BE2C (cell line): ENCODE data around the gene ALDH1L2.

Experiments used
- DNase-seq: peaks from one replicate; pipeline ENCODE4 v3.0.0-alpha.2; 2020
- H3K27me3 ChIP-seq: fragments of 250-450 bp; sonication (Bioruptor Pico); 2 replicates; pipeline ENCODE4 v1.5.1; 2020; ENCODE audit warnings: mild to moderate bottlenecking
- H3K36me3 ChIP-seq: fragments of 250-450 bp; sonication (Bioruptor Pico); 2 replicates; pipeline ENCODE4 v1.5.1; 2020; ENCODE audit warnings: mild to moderate bottlenecking
- H3K4me1 ChIP-seq: fragments of 250-450 bp; sonication (Bioruptor Pico); 2 replicates; pipeline ENCODE4 v1.5.1; 2020
- H3K4me3 ChIP-seq: 2 replicates; pipeline ENCODE4 v1.5.1; 2011; ENCODE audit warnings: low read depth, low read length
- H3K9me3 ChIP-seq: fragments of 250-450 bp; sonication (Bioruptor Pico); 2 replicates; pipeline ENCODE4 v1.5.1; 2020
- TF ChIP-seq, protein P1 (sequence below): IDR thresholded peaks from 2 replicates; pipeline ENCODE4 v1.5.1; 2012; ENCODE audit warnings: mild to moderate bottlenecking, low read depth, low read length

Gene ALDH1L2

DNA sequence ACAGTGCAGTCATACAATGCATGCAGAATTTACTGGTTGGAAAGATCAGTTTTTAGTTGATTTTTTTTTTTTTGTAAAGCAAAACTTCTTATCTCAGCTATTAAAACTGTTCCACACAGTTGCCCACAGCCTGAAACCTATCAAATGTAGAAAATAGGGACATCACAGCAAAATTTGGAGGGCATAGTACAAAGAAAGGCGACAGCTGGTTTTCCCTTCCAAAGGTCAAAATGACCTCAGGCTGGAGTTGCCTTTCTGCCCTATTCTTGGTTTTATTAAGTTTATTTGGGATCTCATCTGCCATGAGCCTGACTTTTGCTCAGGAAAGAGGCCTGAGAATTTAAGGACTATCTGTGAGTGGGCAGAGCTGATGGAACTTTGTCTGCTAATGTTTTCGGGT lies 69.7 kb downstream of the ALDH1L2 start:
- Histone ChIP-seq H3K4me3 (no peak overlapping the region), H3K27me3 (no peaks in the 10 kb centered on the region), H3K9me3 (no peaks in the 10 kb centered on the region; the same call in 1 of the 2 replicates), H3K4me1 (no peaks in the 10 kb centered on the region), H3K36me3 (peaks cover 22% of the 10 kb centered on the region)
- TF ChIP-seq, protein P1, sequence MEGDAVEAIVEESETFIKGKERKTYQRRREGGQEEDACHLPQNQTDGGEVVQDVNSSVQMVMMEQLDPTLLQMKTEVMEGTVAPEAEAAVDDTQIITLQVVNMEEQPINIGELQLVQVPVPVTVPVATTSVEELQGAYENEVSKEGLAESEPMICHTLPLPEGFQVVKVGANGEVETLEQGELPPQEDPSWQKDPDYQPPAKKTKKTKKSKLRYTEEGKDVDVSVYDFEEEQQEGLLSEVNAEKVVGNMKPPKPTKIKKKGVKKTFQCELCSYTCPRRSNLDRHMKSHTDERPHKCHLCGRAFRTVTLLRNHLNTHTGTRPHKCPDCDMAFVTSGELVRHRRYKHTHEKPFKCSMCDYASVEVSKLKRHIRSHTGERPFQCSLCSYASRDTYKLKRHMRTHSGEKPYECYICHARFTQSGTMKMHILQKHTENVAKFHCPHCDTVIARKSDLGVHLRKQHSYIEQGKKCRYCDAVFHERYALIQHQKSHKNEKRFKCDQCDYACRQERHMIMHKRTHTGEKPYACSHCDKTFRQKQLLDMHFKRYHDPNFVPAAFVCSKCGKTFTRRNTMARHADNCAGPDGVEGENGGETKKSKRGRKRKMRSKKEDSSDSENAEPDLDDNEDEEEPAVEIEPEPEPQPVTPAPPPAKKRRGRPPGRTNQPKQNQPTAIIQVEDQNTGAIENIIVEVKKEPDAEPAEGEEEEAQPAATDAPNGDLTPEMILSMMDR = no peak
- no peak for DNase-seq

DNA sequence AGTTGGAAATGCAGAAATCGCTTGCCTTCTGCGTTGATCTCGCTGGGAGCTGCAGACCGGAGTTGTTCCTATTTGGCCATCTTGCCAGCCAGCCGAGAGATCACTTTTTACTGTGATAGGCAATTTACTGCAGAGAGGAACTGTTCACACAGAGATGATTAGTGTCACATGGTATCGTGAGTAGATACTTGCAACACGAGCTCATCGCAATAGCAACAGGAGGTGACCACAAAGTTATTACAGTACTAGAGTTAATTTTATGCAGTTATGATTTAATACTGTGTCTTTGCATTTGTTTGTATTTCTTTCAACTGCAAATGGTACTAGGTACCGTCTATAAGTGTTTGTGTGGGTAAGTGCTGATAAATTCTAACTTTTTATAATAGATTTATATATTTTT lies 70.4 kb downstream of the ALDH1L2 start:
- TF ChIP-seq, protein P1 = no peak
- H3K4me3 ChIP-seq = no peak overlapping the region
- H3K4me1 ChIP-seq = no peaks in the 10 kb centered on the region
- H3K9me3 ChIP-seq = no peaks in the 10 kb centered on the region; the same call in 1 of the 2 replicates
- no peak for DNase-seq
- peaks cover 22% of the 10 kb centered on the region for H3K36me3 ChIP-seq
- no peaks in the 10 kb centered on the region for H3K27me3 ChIP-seq

DNA sequence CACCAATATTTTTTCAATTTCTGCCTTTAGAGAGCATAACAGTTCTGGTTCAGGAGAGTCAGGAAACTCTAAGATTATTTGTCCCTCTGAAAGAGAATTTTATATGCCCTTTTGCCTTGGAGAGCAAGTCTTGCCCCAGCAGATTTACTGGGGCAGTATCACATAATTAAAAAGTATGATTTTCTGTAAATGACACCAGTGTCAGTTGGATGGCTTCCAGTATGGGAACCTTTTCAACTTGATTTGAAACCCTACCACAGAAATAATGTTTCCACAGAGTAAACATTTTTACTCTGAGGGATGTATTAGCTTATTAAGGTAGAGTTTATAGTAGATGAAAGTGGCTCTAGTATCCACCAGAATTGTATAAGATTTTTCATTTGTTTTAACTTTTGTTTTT lies 82.8 kb downstream of the ALDH1L2 start:
- TF ChIP-seq, protein P1 = no peak
- Histone ChIP-seq H3K27me3 (no peaks in the 10 kb centered on the region), H3K4me3 (no peak overlapping the region), H3K4me1 (no peaks in the 10 kb centered on the region), H3K36me3 (peaks cover 25% of the 10 kb centered on the region), H3K9me3 (no peaks in the 10 kb centered on the region)
- DNase-seq = no peak

DNA sequence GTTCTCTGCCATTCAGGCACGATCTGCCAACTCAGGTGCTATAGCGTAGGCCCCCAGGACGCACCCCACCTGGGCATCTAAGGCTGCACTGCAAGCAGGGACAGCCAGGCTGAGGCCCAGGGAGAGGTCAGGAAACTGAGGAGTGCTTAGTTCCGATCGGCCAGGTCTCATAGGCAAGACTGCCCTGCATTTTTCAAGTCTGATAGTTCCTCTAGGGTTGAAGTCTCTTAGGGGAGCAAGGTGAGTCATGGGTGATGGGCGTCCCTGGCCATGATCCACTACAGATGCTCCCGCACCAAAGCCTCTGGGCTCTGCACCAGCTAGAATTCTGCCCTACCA lies 84.9 kb downstream of the ALDH1L2 start:
- no peaks in the 10 kb centered on the region for H3K4me1 ChIP-seq
- TF ChIP-seq, protein P1 = no peak
- H3K9me3 ChIP-seq = no peaks in the 10 kb centered on the region
- peaks cover 34% of the 10 kb centered on the region for H3K36me3 ChIP-seq
- H3K4me3 ChIP-seq = no peak overlapping the region
- DNase-seq = no peak
- H3K27me3 ChIP-seq = no peaks in the 10 kb centered on the region

DNA sequence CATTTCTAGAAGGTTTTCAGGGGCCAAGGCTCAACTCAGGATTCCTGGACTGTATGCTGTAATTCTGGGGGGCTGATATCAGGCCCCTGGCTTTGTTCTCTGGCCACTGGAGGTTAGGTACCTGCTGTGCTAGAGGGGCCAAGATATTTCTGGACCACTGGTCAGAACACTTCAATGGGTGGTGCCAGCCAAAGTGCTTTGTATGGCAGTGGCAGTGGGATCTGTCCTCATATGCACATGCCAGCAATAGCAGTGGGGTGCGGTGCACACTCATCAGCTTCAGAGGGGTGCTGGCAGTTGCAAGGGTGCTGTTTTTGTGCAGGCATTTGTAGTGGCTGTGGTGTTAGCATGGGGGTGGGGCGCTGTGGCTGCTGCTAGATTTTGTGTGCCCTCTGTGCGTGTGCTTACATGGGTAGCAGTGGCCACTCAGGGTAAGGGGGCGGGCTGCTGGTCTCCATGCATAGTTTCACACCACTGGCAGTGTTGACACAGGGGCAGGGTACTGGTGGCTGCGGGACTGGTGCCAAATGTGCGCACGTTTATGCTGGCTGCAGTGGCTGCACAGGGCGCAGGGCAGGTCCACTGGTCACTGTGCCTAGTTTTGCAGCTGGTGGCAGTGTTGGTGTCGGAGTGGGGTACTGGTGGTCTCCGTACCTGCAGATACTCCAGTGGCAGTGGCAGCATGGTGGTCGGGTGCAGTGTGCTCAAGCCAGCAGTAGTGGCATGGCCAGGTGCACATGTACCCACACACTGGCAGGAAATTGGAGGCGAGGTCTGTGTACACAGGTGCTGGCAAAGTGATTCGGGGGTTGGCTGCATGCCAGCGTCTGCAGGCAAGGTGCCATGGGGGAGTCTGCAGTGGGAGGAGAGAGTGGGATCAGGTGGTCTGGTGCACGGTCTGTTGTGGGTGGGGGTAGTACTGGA lies 85.6 kb downstream of the ALDH1L2 start:
- Histone ChIP-seq H3K36me3 (peaks cover 34% of the 10 kb centered on the region), H3K4me1 (no peaks in the 10 kb centered on the region), H3K4me3 (no peak overlapping the region), H3K9me3 (no peaks in the 10 kb centered on the region), H3K27me3 (no peaks in the 10 kb centered on the region)
- TF ChIP-seq, protein P1 = no peak
- DNase-seq = peak; percentile 21

DNA sequence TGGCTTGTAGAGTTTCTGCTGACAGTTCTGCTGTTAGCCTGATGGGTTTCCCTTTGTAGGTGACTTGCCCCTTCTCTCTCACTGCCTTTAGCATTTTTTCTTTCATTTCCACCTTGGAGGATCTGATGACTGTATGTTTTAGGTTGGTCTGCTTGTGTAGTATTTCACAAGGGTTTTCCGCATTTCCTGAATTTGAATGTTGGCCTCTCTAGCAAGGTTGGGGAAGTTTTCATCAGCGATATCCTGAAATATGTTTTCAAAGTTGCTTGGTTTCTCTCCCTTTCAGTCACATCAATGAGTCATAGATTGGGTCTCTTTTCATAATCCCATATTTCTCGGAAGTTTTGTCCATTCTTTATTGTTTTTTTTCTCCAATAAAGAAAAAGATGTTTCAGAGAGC lies 86.7 kb downstream of the ALDH1L2 start:
- TF ChIP-seq, protein P1 = no peak
- no peaks in the 10 kb centered on the region for H3K9me3 ChIP-seq
- DNase-seq = no peak
- H3K36me3 ChIP-seq = peaks cover 32% of the 10 kb centered on the region
- H3K27me3 ChIP-seq = no peaks in the 10 kb centered on the region
- no peak overlapping the region for H3K4me3 ChIP-seq
- no peaks in the 10 kb centered on the region for H3K4me1 ChIP-seq
